Measurements from ENCODE around the gene USP36.
A peak's percentile ranks its signal among the peaks of the same experiment; 100 is the strongest.
"Not testable (repeated sequence)": the region's sequence is repeated elsewhere in the genome, so short reads cannot be mapped to it uniquely, and the experiment has no call there.

The USP36 gene

GRCh38 chr17:78779850-78780249 lies 60.8 kb downstream of the USP36 start:
- no peak overlapping the region for H2AFZ ChIP-seq (ENCODE audit: low read depth, low read length)

GRCh38 chr17:78779286-78779651 lies 61.3 kb downstream of the USP36 start:
- Histone ChIP-seq H3K27ac (ENCODE audit: low read length) (peak overlapping the region; percentile 81), H3K4me1 (ENCODE audit: low read length) (peaks cover 46% of the 10 kb centered on the region), H3K9ac (ENCODE audit: low read length) (peak overlapping the region; percentile 92; the same call in 1 of the 2 replicates), H3K4me3 (ENCODE audit: low read length) (peak overlapping the region; percentile 95), H3K4me2 (ENCODE audit: low read length) (peak overlapping the region; percentile 85), H3K79me2 (ENCODE audit: low read length) (peaks cover 81% of the 10 kb centered on the region)
- H3K36me3 ChIP-seq (replicated peaks; ENCODE audit: low read depth, low read length); H4K20me1 ChIP-seq (ENCODE audit: insufficient read depth, low read length); H3K9me3 ChIP-seq (ENCODE audit: insufficient read depth, low read length); H2AFZ ChIP-seq (ENCODE audit: low read depth, low read length); H3K27me3 ChIP-seq (ENCODE audit: low read depth, low read length): not testable (repeated sequence)

More at GRCh38 chr17:78779850-78780249, 60.8 kb downstream of the USP36 start:
- peak overlapping the region; percentile 81 for H3K27ac ChIP-seq (ENCODE audit: low read length)
- H3K79me2 ChIP-seq (ENCODE audit: low read length): peaks cover 75% of the 10 kb centered on the region
- peak overlapping the region; percentile 92 for H3K9ac ChIP-seq (ENCODE audit: low read length)
- H3K4me2 ChIP-seq (ENCODE audit: low read length): peak overlapping the region; percentile 85
- peaks cover 5% of the 10 kb centered on the region; the same call in 1 of the 2 replicates for H4K20me1 ChIP-seq (ENCODE audit: insufficient read depth, low read length)
- TF ChIP-seq EZH2phosphoT487 (IDR thresholded peaks at IDR 0.05; ENCODE audit: low read depth) (no peak), CTCF (IDR thresholded peaks at IDR 0.05; ENCODE audit: low read depth, low read length) (no peak)
- no peaks in the 10 kb centered on the region for H3K36me3 ChIP-seq (replicated peaks; ENCODE audit: low read depth, low read length)
- H3K4me3 ChIP-seq (ENCODE audit: low read length): peak overlapping the region; percentile 95
- H3K4me1 ChIP-seq (ENCODE audit: low read length): peaks cover 40% of the 10 kb centered on the region
- no peaks in the 10 kb centered on the region for H3K9me3 ChIP-seq (ENCODE audit: insufficient read depth, low read length)
- no peaks in the 10 kb centered on the region for H3K27me3 ChIP-seq (ENCODE audit: low read depth, low read length)

GRCh38 chr17:78777881-78778280 lies 62.7 kb downstream of the USP36 start:
- peaks cover 56% of the 10 kb centered on the region for H3K4me1 ChIP-seq (ENCODE audit: low read length)
- H3K79me2 ChIP-seq (ENCODE audit: low read length): peaks cover 95% of the 10 kb centered on the region
- H3K27me3 ChIP-seq (ENCODE audit: low read depth, low read length): no peaks in the 10 kb centered on the region
- no peak for TF ChIP-seq EZH2phosphoT487 (IDR thresholded peaks at IDR 0.05; ENCODE audit: low read depth)
- H3K9me3 ChIP-seq (ENCODE audit: insufficient read depth, low read length): no peaks in the 10 kb centered on the region
- H3K4me2 ChIP-seq (ENCODE audit: low read length): 0 out of 2 replicates have a peak overlapping the region, but pooled peaks have one; percentile 8
- peaks cover 5% of the 10 kb centered on the region; the same call in 1 of the 2 replicates for H4K20me1 ChIP-seq (ENCODE audit: insufficient read depth, low read length)
- peak overlapping the region; percentile 51 for H3K27ac ChIP-seq (ENCODE audit: low read length)
- H3K9ac ChIP-seq (ENCODE audit: low read length): no peak overlapping the region
- no peak overlapping the region for H2AFZ ChIP-seq (ENCODE audit: low read depth, low read length)
- no peaks in the 10 kb centered on the region for H3K36me3 ChIP-seq (replicated peaks; ENCODE audit: low read depth, low read length)
- no peak overlapping the region for H3K4me3 ChIP-seq (ENCODE audit: low read length)

- no peak overlapping the region for H2AFZ ChIP-seq (ENCODE audit: low read depth, low read length)
- peak overlapping the region; percentile 93 for H3K4me2 ChIP-seq (ENCODE audit: low read length)
- peak overlapping the region; percentile 90 for H3K27ac ChIP-seq (ENCODE audit: low read length)
- peaks cover 10% of the 10 kb centered on the region; the same call in 1 of the 2 replicates for H4K20me1 ChIP-seq (ENCODE audit: insufficient read depth, low read length)
- no peaks in the 10 kb centered on the region for H3K27me3 ChIP-seq (ENCODE audit: low read depth, low read length)
- H3K79me2 ChIP-seq (ENCODE audit: low read length): peaks cover 100% of the 10 kb centered on the region
- peak overlapping the region; percentile 74 for H3K4me3 ChIP-seq (ENCODE audit: low read length)
- peak overlapping the region; percentile 67 for H3K9ac ChIP-seq (ENCODE audit: low read length)
- no peaks in the 10 kb centered on the region for H3K9me3 ChIP-seq (ENCODE audit: insufficient read depth, low read length)
- H3K36me3 ChIP-seq (replicated peaks; ENCODE audit: low read depth, low read length): peaks cover 3% of the 10 kb centered on the region
- peaks cover 74% of the 10 kb centered on the region for H3K4me1 ChIP-seq (ENCODE audit: low read length)
- TF ChIP-seq CTCF (IDR thresholded peaks at IDR 0.05; ENCODE audit: low read depth, low read length) (no peak), EZH2phosphoT487 (IDR thresholded peaks at IDR 0.05; ENCODE audit: low read depth) (no peak)
These were observed 65.5 kb downstream of the USP36 start for GRCh38 chr17:78774956-78775571.

GRCh38 chr17:78774453-78774852 lies 66.2 kb downstream of the USP36 start:
- H3K27ac ChIP-seq (ENCODE audit: low read length): peak overlapping the region; percentile 90
- H3K4me3 ChIP-seq (ENCODE audit: low read length): peak overlapping the region; percentile 74

More at GRCh38 chr17:78774453-78774852, 66.2 kb downstream of the USP36 start:
- TF ChIP-seq EZH2phosphoT487 (IDR thresholded peaks at IDR 0.05; ENCODE audit: low read depth) (no peak), CTCF (IDR thresholded peaks at IDR 0.05; ENCODE audit: low read depth, low read length) (no peak)
- Histone ChIP-seq H3K9me3 (ENCODE audit: insufficient read depth, low read length) (no peaks in the 10 kb centered on the region), H3K27me3 (ENCODE audit: low read depth, low read length) (no peaks in the 10 kb centered on the region), H2AFZ (ENCODE audit: low read depth, low read length) (no peak overlapping the region), H3K9ac (ENCODE audit: low read length) (peak overlapping the region; percentile 67), H4K20me1 (ENCODE audit: insufficient read depth, low read length) (peaks cover 10% of the 10 kb centered on the region), H3K36me3 (replicated peaks; ENCODE audit: low read depth, low read length) (peaks cover 3% of the 10 kb centered on the region), H3K4me1 (ENCODE audit: low read length) (peaks cover 72% of the 10 kb centered on the region), H3K79me2 (ENCODE audit: low read length) (peaks cover 100% of the 10 kb centered on the region), H3K4me2 (ENCODE audit: low read length) (peak overlapping the region; percentile 93)
